SK-N-SH (cell line): ENCODE data around the gene SLC9A6. TPM values are rescaled to one million over a fixed set of nuclear protein-coding genes. Genes with fewer than 3 reads are reported as not detected.
A peak's percentile ranks its signal among the peaks of the same experiment; 100 is the strongest.

Experiments
- CTCF ChIA-PET: fragments of 300-600, 350-600 bp; formaldehyde crosslinking; extraction: SDS; loops from one replicate; lab custom pipeline; 2021; lab: Yijun Ruan, JAX
- POLR2A ChIA-PET: fragments of 350-600 bp; sonication (Branson Sonifier 250); formaldehyde crosslinking; extraction: SDS; loops from one replicate; lab custom pipeline; 2020; ENCODE audit warnings: antibody characterized with exemption, inconsistent platforms; lab: Yijun Ruan, JAX
- DNase-seq: peaks from one replicate; pipeline ENCODE4 v3.0.0; 2012
- H2AFZ ChIP-seq: fragments of 200-600 bp; sonication (generic); 2 replicates; pipeline ENCODE4 v1.8.1; 2016; ENCODE audit warnings: antibody characterized with exemption, mild to moderate bottlenecking, low read depth
- H3F3A ChIP-seq: fragments of 200-600 bp; sonication (generic); replicated peaks from 2 replicates; pipeline ENCODE3; 2016; ENCODE audit warnings: antibody characterized with exemption, mild to moderate bottlenecking; ENCODE audit not compliant: insufficient read depth
- H3K27ac ChIP-seq, 2 experiments: fragments of 200-500 bp in 1 of 2; fragments of 200-600 bp in 1 of 2; sonication (Bioruptor generic) in 1 of 2; sonication (generic), shearing (Covaris generic) in 1 of 2; 2 replicates each; pipeline versions ENCODE4 v1.5.1 to v1.6.1; 2014 to 2016; ENCODE audit warnings: low read depth in 2 of 2, inconsistent platforms in 1 of 2, low read length in 1 of 2, mild to moderate bottlenecking in 1 of 2, mixed read lengths in 1 of 2
- H3K27me3 ChIP-seq: fragments of 200-600 bp; sonication (generic), shearing (Covaris generic); 2 replicates; pipeline ENCODE4 v1.6.1; 2016; ENCODE audit warnings: mixed run types; ENCODE audit not compliant: insufficient read depth
- H3K36me3 ChIP-seq, 2 experiments: fragments of 200-500 bp in 1 of 2; fragments of 200-600 bp in 1 of 2; sonication (Bioruptor generic) in 1 of 2; sonication (generic) in 1 of 2; replicated peaks in 1 of 2; 2 replicates each; pipeline versions ENCODE3 to v1.5.1; 2014 to 2016; ENCODE audit warnings: low read length in 1 of 2, mild to moderate bottlenecking in 1 of 2; ENCODE audit not compliant: insufficient read depth in 2 of 2, control insufficient read depth in 1 of 2
- H3K4me1 ChIP-seq, 2 experiments: fragments of 200-500 bp in 1 of 2; fragments of 200-600 bp in 1 of 2; sonication (Bioruptor generic) in 1 of 2; sonication (generic), shearing (Covaris generic) in 1 of 2; 2 replicates each; pipeline versions ENCODE4 v1.5.1 to v1.6.1; 2014 to 2016; ENCODE audit warnings: low read depth in 1 of 2, low read length in 1 of 2, mixed run types in 1 of 2; ENCODE audit not compliant: insufficient read depth in 2 of 2, control insufficient read depth in 1 of 2
- H3K4me2 ChIP-seq: fragments of 200-600 bp; sonication (generic), shearing (Covaris generic); 2 replicates; pipeline ENCODE4 v1.6.1; 2017; ENCODE audit warnings: mixed run types
- H3K4me3 ChIP-seq, 2 experiments: fragments of 200-500 bp in 1 of 2; fragments of 200-600 bp in 1 of 2; sonication (Bioruptor generic) in 1 of 2; sonication (generic), shearing (Covaris generic) in 1 of 2; 2 replicates each; pipeline versions ENCODE4 v1.5.1 to v1.8.1; 2014 to 2016; ENCODE audit warnings: low read depth in 2 of 2, inconsistent platforms in 1 of 2, low read length in 1 of 2, mild to moderate bottlenecking in 1 of 2, mixed read lengths in 1 of 2, moderate library complexity in 1 of 2
- H3K79me2 ChIP-seq: fragments of 200-600 bp; sonication (generic); 2 replicates; pipeline ENCODE4 v1.8.1; 2017; ENCODE audit warnings: mild to moderate bottlenecking; ENCODE audit not compliant: insufficient read depth
- H3K9ac ChIP-seq: fragments of 200-600 bp; sonication (generic); 2 replicates; pipeline ENCODE4 v1.6.1; 2017; ENCODE audit warnings: mixed run types
- H3K9me2 ChIP-seq: fragments of 200-600 bp; sonication (generic); 2 replicates; pipeline ENCODE4 v1.6.1; 2017; ENCODE audit warnings: mixed run types
- H3K9me3 ChIP-seq: fragments of 200-600 bp; sonication (generic); 2 replicates; pipeline ENCODE4 v1.6.1; 2017; ENCODE audit warnings: mixed run types, mild to moderate bottlenecking, moderate library complexity
- H4K20me1 ChIP-seq: fragments of 200-600 bp; sonication (generic); 2 replicates; pipeline ENCODE4 v1.6.1; 2017; ENCODE audit warnings: mild to moderate bottlenecking, mixed run types; ENCODE audit not compliant: insufficient read depth
- CHD2 ChIP-seq: fragments of 150-350 bp; IDR thresholded peaks from 2 replicates; pipeline ENCODE4 v1.6.1; 2018; ENCODE audit warnings: low read length; ENCODE audit not compliant: partially characterized antibody
- ELF1 ChIP-seq: IDR thresholded peaks from 2 replicates; pipeline ENCODE4 v1.4.0; 2012
- FOXJ3 ChIP-seq: sonication (generic); formaldehyde crosslinking; IDR thresholded peaks from 2 replicates; pipeline ENCODE4 v1.5.1; 2020; ENCODE audit warnings: mild to moderate bottlenecking, missing genetic modification reagents
- GABPA ChIP-seq: IDR thresholded peaks from 2 replicates; pipeline ENCODE4 v1.4.0; 2012; ENCODE audit warnings: low read depth, mild to moderate bottlenecking
- JUND ChIP-seq: IDR thresholded peaks from 2 replicates; pipeline ENCODE4 v1.4.0; 2012
- MEF2A ChIP-seq: IDR thresholded peaks from 2 replicates; pipeline ENCODE4 v1.4.0; 2012; ENCODE audit warnings: low read depth, borderline replicate concordance
- POLR2AphosphoS5 ChIP-seq: IDR thresholded peaks from 2 replicates; pipeline ENCODE4 v1.6.1; 2012; ENCODE audit warnings: low read depth, low read length
- RCOR1 ChIP-seq: fragments of 150-350 bp; IDR thresholded peaks from 2 replicates; pipeline ENCODE4 v1.6.1; 2017; ENCODE audit warnings: antibody characterized with exemption, low read length
- RFX5 ChIP-seq: IDR thresholded peaks from 2 replicates; pipeline ENCODE4 v1.6.1; 2012; ENCODE audit warnings: mild to moderate bottlenecking, improper control_type of control experiment, low read length
- RXRA ChIP-seq: IDR thresholded peaks from 2 replicates; pipeline ENCODE4 v1.4.0; 2012; ENCODE audit warnings: low read depth, mild to moderate bottlenecking, borderline replicate concordance
- SIN3A ChIP-seq: IDR thresholded peaks from 2 replicates; pipeline ENCODE4 v1.6.1; 2012; ENCODE audit warnings: low read depth, mild to moderate bottlenecking, low read length, moderate library complexity, borderline replicate concordance
- SMC3 ChIP-seq: IDR thresholded peaks from 2 replicates; pipeline ENCODE4 v1.6.1; 2012; ENCODE audit warnings: low read depth, low read length, improper control_type of control experiment
- TAF1 ChIP-seq: IDR thresholded peaks from 2 replicates; pipeline ENCODE4 v1.6.1; 2012; ENCODE audit warnings: low read depth, mild to moderate bottlenecking, low read length, moderate library complexity, borderline replicate concordance
- TCF12 ChIP-seq: IDR thresholded peaks from 2 replicates; pipeline ENCODE4 v1.4.0; 2012
- YY1 ChIP-seq: IDR thresholded peaks from 2 replicates; pipeline ENCODE4 v1.4.0; 2012; ENCODE audit warnings: low read depth, mild to moderate bottlenecking
- WGBS: methylation state at CpG from one replicate; pipeline ENCODE4 v1.1.6; 2017; ENCODE audit warnings: low lambda C conversion rate; 5-methylcytosine and 5-hydroxymethylcytosine counted together
- polyA plus RNA-seq, 3 experiments: library from polyadenylated mRNA; depleted of rRNA; stranded (reverse); fragments of >200 nt; gene quantifications; 2 replicates each; pipeline ENCODE4 v1.2.3, GENCODE V29; 2012
- TF ChIP-seq, protein P1 (sequence below): IDR thresholded peaks from 2 replicates; pipeline ENCODE4 v1.4.0; 2012; ENCODE audit warnings: low read depth, borderline replicate concordance
- TF ChIP-seq, protein P2 (sequence below): fragments of 150-350 bp; IDR thresholded peaks from 2 replicates; pipeline ENCODE4 v1.6.1; 2017; ENCODE audit warnings: antibody characterized with exemption, low read length, low read depth, borderline replicate concordance
- TF ChIP-seq, protein P3 (sequence below): IDR thresholded peaks from 2 replicates; pipeline ENCODE4 v1.4.0; 2012; ENCODE audit warnings: low read depth
- TF ChIP-seq, protein P4 (sequence below): IDR thresholded peaks from 2 replicates; pipeline ENCODE4; 2012
- TF ChIP-seq, protein P5 (sequence below): IDR thresholded peaks from 2 replicates; pipeline ENCODE4 v1.4.0; 2012; ENCODE audit warnings: low read depth, borderline replicate concordance

SLC9A6 gene
- polyA plus RNA-seq, 1 of the 3 experiments (the other 2 are of a cell fraction): 5.0 TPM

DNA sequence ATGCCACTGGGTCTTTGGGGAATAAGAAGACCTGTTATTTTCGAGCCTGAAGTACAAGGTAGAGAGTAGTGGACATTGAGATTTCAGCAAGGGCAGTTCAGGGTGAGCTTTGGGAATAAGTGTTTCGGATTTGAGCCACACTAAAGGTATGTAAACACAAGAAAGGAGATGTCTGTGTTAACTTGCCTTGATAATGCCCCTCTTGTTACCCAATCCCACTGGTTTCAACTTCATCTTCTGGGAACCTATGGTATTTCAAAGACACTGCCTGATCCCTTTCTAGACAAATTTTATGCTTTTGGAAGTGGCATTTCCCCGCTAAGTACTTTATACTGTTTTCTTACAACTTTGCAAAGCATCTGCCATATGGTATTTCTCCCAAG, 79.4 kb downstream of the SLC9A6 start:
- Histone ChIP-seq H3K4me3 (no peak overlapping the region), H3K9me2 (no peaks in the 10 kb centered on the region), H3F3A (no peaks in the 10 kb centered on the region), H4K20me1 (no peaks in the 10 kb centered on the region), H3K4me1 (no peaks in the 10 kb centered on the region), H2AFZ (no peak overlapping the region), H3K27me3 (peaks cover 5% of the 10 kb centered on the region; the same call in 1 of the 2 replicates), H3K9ac (no peak overlapping the region), H3K27ac (no peak overlapping the region), H3K4me2 (no peak overlapping the region), H3K79me2 (no peaks in the 10 kb centered on the region), H3K36me3 (no peaks in the 10 kb centered on the region), H3K9me3 (no peaks in the 10 kb centered on the region)
- POLR2A ChIA-PET: no interaction called here
- TF ChIP-seq, protein P1, sequence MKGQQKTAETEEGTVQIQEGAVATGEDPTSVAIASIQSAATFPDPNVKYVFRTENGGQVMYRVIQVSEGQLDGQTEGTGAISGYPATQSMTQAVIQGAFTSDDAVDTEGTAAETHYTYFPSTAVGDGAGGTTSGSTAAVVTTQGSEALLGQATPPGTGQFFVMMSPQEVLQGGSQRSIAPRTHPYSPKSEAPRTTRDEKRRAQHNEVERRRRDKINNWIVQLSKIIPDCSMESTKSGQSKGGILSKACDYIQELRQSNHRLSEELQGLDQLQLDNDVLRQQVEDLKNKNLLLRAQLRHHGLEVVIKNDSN: no peak
- no peak for TF ChIP-seq POLR2AphosphoS5
- TF ChIP-seq ELF1: no peak
- TF ChIP-seq GABPA: no peak
- TF ChIP-seq RCOR1: no peak
- TF ChIP-seq CHD2: no peak
- 45% methylated on average over 3 of the region's 3 CpGs for WGBS
- no peak for DNase-seq
- CTCF ChIA-PET: no interaction called here

DNA sequence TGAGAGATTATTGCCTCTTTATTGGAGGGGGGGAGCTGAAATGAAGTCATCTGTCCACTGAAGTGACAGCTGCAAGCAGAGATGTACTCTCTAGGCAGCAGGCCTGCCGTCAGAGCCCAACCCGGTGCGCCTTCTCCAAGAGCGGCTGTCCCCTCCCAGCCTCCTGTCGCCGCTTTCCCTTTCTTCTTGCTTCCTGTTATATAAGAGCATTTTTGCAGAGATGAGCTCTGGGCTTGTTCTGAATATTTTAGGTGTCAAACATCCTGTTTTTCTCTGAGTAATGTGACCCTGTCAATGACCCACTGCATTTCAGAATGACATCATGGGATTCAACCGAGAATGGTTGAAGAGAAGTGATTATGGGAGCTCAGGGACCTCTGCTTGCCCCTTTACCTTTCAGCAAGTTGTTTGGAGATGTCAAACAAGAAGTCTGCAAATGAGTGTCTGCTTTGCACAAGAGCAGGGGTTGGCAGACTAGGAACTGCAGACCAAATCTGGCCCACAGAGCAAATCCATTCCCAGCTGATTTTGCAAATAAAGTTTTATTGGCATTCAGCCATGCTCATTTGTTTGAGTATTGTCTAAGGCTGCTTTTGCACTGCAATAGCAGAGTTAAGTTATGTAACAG, 79.9 kb downstream of the SLC9A6 start:
- Histone ChIP-seq H2AFZ (no peak overlapping the region), H3K4me3 (no peak overlapping the region), H3K9ac (no peak overlapping the region), H3K9me2 (no peaks in the 10 kb centered on the region), H3K79me2 (no peaks in the 10 kb centered on the region), H3F3A (no peaks in the 10 kb centered on the region), H3K4me2 (no peak overlapping the region), H3K36me3 (no peaks in the 10 kb centered on the region), H3K27me3 (peaks cover 5% of the 10 kb centered on the region; the same call in 1 of the 2 replicates), H3K9me3 (no peaks in the 10 kb centered on the region), H3K4me1 (no peaks in the 10 kb centered on the region), H3K27ac (no peak overlapping the region), H4K20me1 (no peaks in the 10 kb centered on the region)
- DNase-seq: no peak
- POLR2A ChIA-PET: no interaction called here
- 38% methylated on average over 7 of the region's 7 CpGs for WGBS
- TF ChIP-seq TAF1 (no peak), RFX5 (no peak), FOXJ3 (CRISPR knock-in tag) (no peak), MEF2A (no peak), SMC3 (no peak), SIN3A (no peak), TCF12 (0 out of 2 replicates have a peak, but pooled peaks have one; percentile 8), GABPA (no peak), RCOR1 (no peak), YY1 (no peak), RXRA (0 out of 2 replicates have a peak, but pooled peaks have one; percentile 27), JUND (no peak)
- TF ChIP-seq, protein P1: no peak
- TF ChIP-seq, protein P2, sequence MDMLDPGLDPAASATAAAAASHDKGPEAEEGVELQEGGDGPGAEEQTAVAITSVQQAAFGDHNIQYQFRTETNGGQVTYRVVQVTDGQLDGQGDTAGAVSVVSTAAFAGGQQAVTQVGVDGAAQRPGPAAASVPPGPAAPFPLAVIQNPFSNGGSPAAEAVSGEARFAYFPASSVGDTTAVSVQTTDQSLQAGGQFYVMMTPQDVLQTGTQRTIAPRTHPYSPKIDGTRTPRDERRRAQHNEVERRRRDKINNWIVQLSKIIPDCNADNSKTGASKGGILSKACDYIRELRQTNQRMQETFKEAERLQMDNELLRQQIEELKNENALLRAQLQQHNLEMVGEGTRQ: no peak
- TF ChIP-seq, protein P3, sequence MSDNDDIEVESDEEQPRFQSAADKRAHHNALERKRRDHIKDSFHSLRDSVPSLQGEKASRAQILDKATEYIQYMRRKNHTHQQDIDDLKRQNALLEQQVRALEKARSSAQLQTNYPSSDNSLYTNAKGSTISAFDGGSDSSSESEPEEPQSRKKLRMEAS: no peak
- TF ChIP-seq, protein P4, sequence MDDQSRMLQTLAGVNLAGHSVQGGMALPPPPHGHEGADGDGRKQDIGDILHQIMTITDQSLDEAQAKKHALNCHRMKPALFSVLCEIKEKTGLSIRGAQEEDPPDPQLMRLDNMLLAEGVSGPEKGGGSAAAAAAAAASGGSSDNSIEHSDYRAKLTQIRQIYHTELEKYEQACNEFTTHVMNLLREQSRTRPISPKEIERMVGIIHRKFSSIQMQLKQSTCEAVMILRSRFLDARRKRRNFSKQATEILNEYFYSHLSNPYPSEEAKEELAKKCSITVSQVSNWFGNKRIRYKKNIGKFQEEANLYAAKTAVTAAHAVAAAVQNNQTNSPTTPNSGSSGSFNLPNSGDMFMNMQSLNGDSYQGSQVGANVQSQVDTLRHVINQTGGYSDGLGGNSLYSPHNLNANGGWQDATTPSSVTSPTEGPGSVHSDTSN: no peak
- TF ChIP-seq, protein P5, sequence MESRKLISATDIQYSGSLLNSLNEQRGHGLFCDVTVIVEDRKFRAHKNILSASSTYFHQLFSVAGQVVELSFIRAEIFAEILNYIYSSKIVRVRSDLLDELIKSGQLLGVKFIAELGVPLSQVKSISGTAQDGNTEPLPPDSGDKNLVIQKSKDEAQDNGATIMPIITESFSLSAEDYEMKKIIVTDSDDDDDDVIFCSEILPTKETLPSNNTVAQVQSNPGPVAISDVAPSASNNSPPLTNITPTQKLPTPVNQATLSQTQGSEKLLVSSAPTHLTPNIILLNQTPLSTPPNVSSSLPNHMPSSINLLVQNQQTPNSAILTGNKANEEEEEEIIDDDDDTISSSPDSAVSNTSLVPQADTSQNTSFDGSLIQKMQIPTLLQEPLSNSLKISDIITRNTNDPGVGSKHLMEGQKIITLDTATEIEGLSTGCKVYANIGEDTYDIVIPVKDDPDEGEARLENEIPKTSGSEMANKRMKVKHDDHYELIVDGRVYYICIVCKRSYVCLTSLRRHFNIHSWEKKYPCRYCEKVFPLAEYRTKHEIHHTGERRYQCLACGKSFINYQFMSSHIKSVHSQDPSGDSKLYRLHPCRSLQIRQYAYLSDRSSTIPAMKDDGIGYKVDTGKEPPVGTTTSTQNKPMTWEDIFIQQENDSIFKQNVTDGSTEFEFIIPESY: no peak
- CTCF ChIA-PET: interaction anchor here (0.6 kb wide), 1 partner anchor 35 kb away, joined by 3 read pairs; no protein-coding TSS in a partner anchor
